IMR-90 (cell line): ENCODE measurements around the gene MARCHF3. TPM values are rescaled to one million over a fixed set of nuclear protein-coding genes. Genes with fewer than 3 reads are reported as not detected.

ENCODE experiments used
- ATAC-seq: fragments of 200-7000 bp; cut with Tn5 transposase; 2 replicates; pipeline ENCODE4 v1.9.1; 2020; ENCODE audit warnings: low read depth, mild to moderate bottlenecking, moderate library complexity
- BruUV-seq: library from RNA; stranded (reverse); fragments of 400-500 nt; replicated peaks from 2 replicates; lab custom pipeline; 2021; lab: Mats Ljungman, UMichigan
- CTCF ChIA-PET: fragments of 300-600 bp; formaldehyde crosslinking; extraction: SDS; loops from one replicate; lab custom pipeline; 2021; ENCODE audit warnings: antibody characterized with exemption; lab: Yijun Ruan, JAX
- POLR2A ChIA-PET: fragments of 300-600 bp; sonication (Branson Sonifier 250); formaldehyde crosslinking; loops from one replicate; lab custom pipeline; 2022; ENCODE audit warnings: antibody characterized with exemption; ENCODE audit not compliant: unreplicated experiment; lab: Charles Lee
- DNase-seq: peaks from one replicate; pipeline ENCODE4 v3.0.0; 2013
- H2AFZ ChIP-seq: replicated peaks from 2 replicates; pipeline ENCODE3; 2013; ENCODE audit warnings: low read length, mild to moderate bottlenecking; ENCODE audit not compliant: poor library complexity
- H2AK5ac ChIP-seq: 2 replicates; pipeline ENCODE4 v1.6.1; 2013; ENCODE audit warnings: low read depth, low read length, inconsistent platforms
- H2AK9ac ChIP-seq: replicated peaks from 2 replicates; pipeline ENCODE3; 2013; ENCODE audit warnings: mild to moderate bottlenecking, low read depth, low read length, moderate library complexity; ENCODE audit not compliant: poor library complexity
- H2BK120ac ChIP-seq: 2 replicates; pipeline ENCODE4 v1.6.1; 2013; ENCODE audit warnings: low read depth, low read length, inconsistent platforms
- H2BK15ac ChIP-seq: 3 replicates; pipeline ENCODE4 v1.6.1; 2013; ENCODE audit warnings: low read depth, low read length, inconsistent platforms
- H2BK20ac ChIP-seq: 2 replicates; pipeline ENCODE4 v1.6.1; 2013; ENCODE audit warnings: low read depth, mild to moderate bottlenecking, inconsistent platforms, low read length, moderate library complexity
- H2BK5ac ChIP-seq: 2 replicates; pipeline ENCODE4 v1.6.1; 2013; ENCODE audit warnings: mild to moderate bottlenecking, low read depth, low read length, inconsistent platforms; ENCODE audit not compliant: poor library complexity, severe bottlenecking
- H3K14ac ChIP-seq: replicated peaks from 2 replicates; pipeline ENCODE4 v1.6.1; 2013; ENCODE audit warnings: low read depth, low read length, inconsistent platforms
- H3K18ac ChIP-seq: 2 replicates; pipeline ENCODE4 v1.6.1; 2013; ENCODE audit warnings: low read depth, low read length, control low read depth
- H3K23ac ChIP-seq: 2 replicates; pipeline ENCODE4 v1.6.1; 2013; ENCODE audit warnings: low read depth, low read length, inconsistent platforms
- H3K27ac ChIP-seq: 2 replicates; pipeline ENCODE4 v1.5.1; 2013; ENCODE audit warnings: mild to moderate bottlenecking, control low read depth, low read length; ENCODE audit not compliant: insufficient read depth
- H3K27me3 ChIP-seq: 2 replicates; pipeline ENCODE4 v1.6.1; 2013; ENCODE audit warnings: low read length; ENCODE audit not compliant: control insufficient read depth, insufficient read depth
- H3K36me3 ChIP-seq: 2 replicates; pipeline ENCODE4 v1.6.1; 2013; ENCODE audit warnings: low read length, mixed read lengths; ENCODE audit not compliant: control insufficient read depth, insufficient read depth
- H3K4ac ChIP-seq: 2 replicates; pipeline ENCODE4 v1.6.1; 2013; ENCODE audit warnings: low read depth, low read length, inconsistent platforms
- H3K4me1 ChIP-seq: 2 replicates; pipeline ENCODE4 v1.6.1; 2013; ENCODE audit warnings: low read length, mixed read lengths; ENCODE audit not compliant: control insufficient read depth, insufficient read depth
- H3K4me2 ChIP-seq: 2 replicates; pipeline ENCODE4 v1.6.1; 2013; ENCODE audit warnings: low read depth, mild to moderate bottlenecking, control low read depth, low read length, moderate library complexity
- H3K4me3 ChIP-seq: 2 replicates; pipeline ENCODE4 v1.5.1; 2013; ENCODE audit warnings: low read depth, mild to moderate bottlenecking, control low read depth, low read length, moderate library complexity; ENCODE audit not compliant: insufficient read depth
- H3K56ac ChIP-seq: 2 replicates; pipeline ENCODE4 v1.6.1; 2013; ENCODE audit warnings: low read length, inconsistent platforms; ENCODE audit not compliant: insufficient read depth; ENCODE audit errors: extremely low read depth
- H3K79me1 ChIP-seq, 2 experiments: 2 replicates each; pipeline ENCODE4 v1.6.1; 2013; ENCODE audit warnings: low read length in 2 of 2, inconsistent platforms in 1 of 2, low read depth in 1 of 2
- H3K9ac ChIP-seq: 2 replicates; pipeline ENCODE4 v1.6.1; 2013; ENCODE audit warnings: low read depth, low read length, control low read depth
- H3K9me1 ChIP-seq: 2 replicates; pipeline ENCODE4 v1.6.1; 2013; ENCODE audit warnings: low read length, inconsistent platforms; ENCODE audit not compliant: insufficient read depth
- H3K9me3 ChIP-seq: 2 replicates; pipeline ENCODE4 v1.6.1; 2013; ENCODE audit warnings: low read length; ENCODE audit not compliant: control insufficient read depth, insufficient read depth
- H4K20me1 ChIP-seq: 2 replicates; pipeline ENCODE4 v1.6.1; 2013; ENCODE audit warnings: low read length, inconsistent platforms; ENCODE audit not compliant: insufficient read depth
- H4K5ac ChIP-seq: 2 replicates; pipeline ENCODE4 v1.6.1; 2013; ENCODE audit warnings: mild to moderate bottlenecking, low read depth, low read length, control low read depth
- H4K8ac ChIP-seq, 2 experiments: 2 replicates each; pipeline ENCODE4 v1.6.1; 2013; ENCODE audit warnings: low read depth in 2 of 2, low read length in 2 of 2, control low read depth in 1 of 2, inconsistent platforms in 1 of 2
- H4K91ac ChIP-seq: 2 replicates; pipeline ENCODE4 v1.6.1; 2013; ENCODE audit warnings: low read depth, low read length, inconsistent platforms; ENCODE audit not compliant: insufficient read depth
- BHLHE40 ChIP-seq: fragments of 150-350 bp; IDR thresholded peaks from 2 replicates; pipeline ENCODE4 v1.6.1; 2016; ENCODE audit warnings: mild to moderate bottlenecking, low read depth, low read length
- CEBPB ChIP-seq: IDR thresholded peaks from 2 replicates; pipeline ENCODE4 v1.6.1; 2012; ENCODE audit warnings: low read depth, low read length, improper control_type of control experiment
- CHD1 ChIP-seq: IDR thresholded peaks from 2 replicates; pipeline ENCODE4 v1.6.1; 2012; ENCODE audit warnings: low read depth, low read length, improper control_type of control experiment
- CTCF ChIP-seq: conservative IDR thresholded peaks from 2 replicates; pipeline ENCODE4 v1.5.1; 2012; ENCODE audit warnings: mild to moderate bottlenecking, low read depth, low read length, improper control_type of control experiment
- ELK1 ChIP-seq: fragments of 150-350 bp; IDR thresholded peaks from 2 replicates; pipeline ENCODE4 v1.6.1; 2016; ENCODE audit warnings: low read depth, mild to moderate bottlenecking, low read length, moderate library complexity, borderline replicate concordance
- FOS ChIP-seq: fragments of 150-350 bp; IDR thresholded peaks from 2 replicates; pipeline ENCODE4 v1.6.1; 2016; ENCODE audit warnings: low read depth, low read length
- MAFK ChIP-seq: IDR thresholded peaks from 2 replicates; pipeline ENCODE4 v1.6.1; 2012; ENCODE audit warnings: low read depth, low read length, improper control_type of control experiment
- MAZ ChIP-seq: IDR thresholded peaks from 2 replicates; pipeline ENCODE4 v1.6.1; 2012; ENCODE audit warnings: low read depth, mild to moderate bottlenecking, low read length, improper control_type of control experiment, moderate library complexity, borderline replicate concordance
- MXI1 ChIP-seq: IDR thresholded peaks from 2 replicates; pipeline ENCODE4 v1.6.1; 2012; ENCODE audit warnings: low read depth, mild to moderate bottlenecking, low read length, moderate library complexity, borderline replicate concordance
- NFE2L2 ChIP-seq: fragments of 150-350 bp; IDR thresholded peaks from 2 replicates; pipeline ENCODE4 v1.6.1; 2016; ENCODE audit warnings: low read depth, mild to moderate bottlenecking, low read length
- POLR2A ChIP-seq: IDR thresholded peaks from 2 replicates; pipeline ENCODE4 v1.6.1; 2012; ENCODE audit warnings: mild to moderate bottlenecking, low read depth, low read length
- RAD21 ChIP-seq: IDR thresholded peaks from 2 replicates; pipeline ENCODE4 v1.6.1; 2012; ENCODE audit warnings: low read length, improper control_type of control experiment
- RCOR1 ChIP-seq: IDR thresholded peaks from 2 replicates; pipeline ENCODE4 v1.6.1; 2012; ENCODE audit warnings: mild to moderate bottlenecking, low read length, improper control_type of control experiment; ENCODE audit not compliant: insufficient replicate concordance
- RFX5 ChIP-seq: IDR thresholded peaks from 2 replicates; pipeline ENCODE4 v1.8.0; 2012; ENCODE audit warnings: low read depth, mild to moderate bottlenecking, low read length, moderate library complexity
- SMC3 ChIP-seq: fragments of 150-350 bp; IDR thresholded peaks from 2 replicates; pipeline ENCODE4 v1.6.1; 2016; ENCODE audit warnings: low read depth, mild to moderate bottlenecking, antibody characterized with exemption, low read length, moderate library complexity
- WGBS, 2 experiments: methylation state at CpG; one replicate each; pipeline versions ENCODE4 v1.1.5 to v1.1.7; 2013; ENCODE audit warnings: missing lambda C conversion rate in 2 of 2; ENCODE audit not compliant: insufficient read length in 1 of 2; ENCODE audit errors: extremely low coverage in 2 of 2; 5-methylcytosine and 5-hydroxymethylcytosine counted together
- dilution Hi-C: fragments of 300-500 bp; cut with HindIII; formaldehyde crosslinking; loops from one replicate; pipeline ENCODE4 v1.14.3; 2018; ENCODE audit warnings: low sequenced_read_pairs; ENCODE audit not compliant: unreplicated experiment
- in situ Hi-C: fragments of 300-500 bp; cut with MboI; formaldehyde crosslinking; loops from 3 replicates; pipeline ENCODE4 v1.14.3; 2019; ENCODE audit warnings: low sequenced_read_pairs, inconsistent platforms, mixed read lengths
- intact Hi-C: fragments of 100-400 bp; cut with micrococcal nuclease; formaldehyde crosslinking; loops from 2 replicates; pipeline ENCODE4 v1.10.0; 2022
- polyA plus RNA-seq, 3 experiments: library from polyadenylated mRNA; depleted of rRNA; stranded (reverse); fragments of >200 nt; gene quantifications; 2 replicates each; pipeline ENCODE4 v1.2.3, GENCODE V29; 2012; ENCODE audit warnings: low replicate concordance in 1 of 3
- total RNA-seq: library from RNA; depleted of rRNA; stranded (reverse); fragments of >200 nt; gene quantifications from 2 replicates; pipeline ENCODE4 v1.2.3, GENCODE V29; 2012
- TF ChIP-seq, protein P1 (sequence below): fragments of 150-350 bp; IDR thresholded peaks from 2 replicates; pipeline ENCODE4 v1.6.1; 2017; ENCODE audit warnings: mild to moderate bottlenecking, antibody characterized with exemption, low read length, low read depth

MARCHF3 gene
- total and polyA plus RNA-seq, 2 of the 4 experiments (the other 2 are of a cell fraction) = 11.2 to 18.8 TPM

- Histone ChIP-seq H4K91ac (no peak overlapping the region), H3K18ac (no peak overlapping the region), H2AFZ (no peak overlapping the region), H2BK15ac (no peak overlapping the region), H3K9me3 (no peaks in the 10 kb centered on the region), H3K4me2 (no peak overlapping the region), H3K4me3 (no peak overlapping the region), H2BK120ac (no peak overlapping the region), H3K23ac (no peak overlapping the region), H3K36me3 (no peaks in the 10 kb centered on the region), H3K27ac (no peak overlapping the region), H3K56ac (no peak overlapping the region), H3K79me1 (peaks cover 12 to 13% of the 10 kb centered on the region in 2 experiments), H4K8ac (no peak overlapping the region), H3K14ac (no peak overlapping the region), H3K9me1 (peaks cover 3% of the 10 kb centered on the region; the same call in 1 of the 2 replicates), H2BK5ac (no peak overlapping the region), H2AK5ac (no peak overlapping the region), H4K5ac (no peak overlapping the region), H3K4me1 (peaks cover 4% of the 10 kb centered on the region), H3K4ac (no peak overlapping the region), H2BK20ac (no peak overlapping the region), H3K27me3 (no peaks in the 10 kb centered on the region), H2AK9ac (no peak overlapping the region), H4K20me1 (no peaks in the 10 kb centered on the region), H3K9ac (no peak overlapping the region)
- CTCF ChIA-PET = no interaction called here
- no TSS peak for BruUV-seq
- TF ChIP-seq SMC3 (no peak), CEBPB (no peak), MAFK (no peak), MXI1 (no peak), MAZ (no peak), CTCF (no peak), POLR2A (no peak), BHLHE40 (no peak), RFX5 (no peak), CHD1 (no peak), RCOR1 (no peak), ELK1 (no peak), NFE2L2 (no peak), FOS (no peak), RAD21 (no peak)
- TF ChIP-seq, protein P1, sequence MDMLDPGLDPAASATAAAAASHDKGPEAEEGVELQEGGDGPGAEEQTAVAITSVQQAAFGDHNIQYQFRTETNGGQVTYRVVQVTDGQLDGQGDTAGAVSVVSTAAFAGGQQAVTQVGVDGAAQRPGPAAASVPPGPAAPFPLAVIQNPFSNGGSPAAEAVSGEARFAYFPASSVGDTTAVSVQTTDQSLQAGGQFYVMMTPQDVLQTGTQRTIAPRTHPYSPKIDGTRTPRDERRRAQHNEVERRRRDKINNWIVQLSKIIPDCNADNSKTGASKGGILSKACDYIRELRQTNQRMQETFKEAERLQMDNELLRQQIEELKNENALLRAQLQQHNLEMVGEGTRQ = no peak
- in situ Hi-C loops = no loop called here
- WGBS, 2 experiments = no CpG with 5 or more reads among the region's 2 CpGs
- no peak for ATAC-seq
- POLR2A ChIA-PET = no interaction called here
- dilution Hi-C loops = no loop called here
- intact Hi-C loops = no loop called here
- DNase-seq = no peak
These were observed 49.1 kb downstream of the MARCHF3 start for GRCh38 chr5:126981222-126981621.
